Motor neuron (in vitro differentiated cells): ENCODE measurements around the gene TAMM41. TPM values are rescaled to one million over a fixed set of nuclear protein-coding genes. Genes with fewer than 3 reads are reported as not detected.

Experiments used
- ATAC-seq, 8 experiments: fragments of 200-7000 bp; cut with Tn5 transposase; replicated peaks in 6 of 8; 2 replicates each; pipeline ENCODE4 v1.8.0; 2021; ENCODE audit warnings: mild to moderate bottlenecking in 8 of 8, moderate library complexity in 8 of 8
- H3K27ac ChIP-seq, 2 donors: fragments of 250-450 bp; sonication (Bioruptor Pico); 2 replicates each; pipeline ENCODE4 v1.9.0; 2021; ENCODE audit warnings: antibody characterized with exemption in 2 of 2, mild to moderate bottlenecking in 2 of 2, moderate library complexity in 1 of 2
- H3K4me1 ChIP-seq, 2 donors: fragments of 250-450 bp; sonication (Bioruptor Pico); replicated peaks in 1 of 2; 2 replicates each; pipeline ENCODE4 v1.6.1; 2021; ENCODE audit warnings: antibody characterized with exemption in 2 of 2, mild to moderate bottlenecking in 2 of 2, moderate library complexity in 1 of 2
- H3K4me3 ChIP-seq, 5 donors: fragments of 250-450 bp; sonication (Bioruptor Pico); 2 replicates each; pipeline ENCODE4 v1.9.0; 2021; ENCODE audit warnings: antibody characterized with exemption in 5 of 5, mild to moderate bottlenecking in 5 of 5, moderate library complexity in 4 of 5
- WGBS, 10 experiments: fragments of 450-650 bp; shearing (Covaris generic); methylation state at CpG; one replicate each; pipeline ENCODE4 v1.0.0; 2022; 5-methylcytosine and 5-hydroxymethylcytosine counted together
- in situ Hi-C, 9 experiments: fragments of 400-800 bp; cut with MboI; loops; one replicate each; pipeline ENCODE4 v1.15.0; 2021; ENCODE audit warnings: low sequenced_read_pairs in 9 of 9, low pct_unique_long_range_greater_than_20kb in 2 of 9; ENCODE audit not compliant: unreplicated experiment in 9 of 9
- total RNA-seq, 8 experiments: library from RNA; unstranded; fragments of 300-600 nt; gene quantifications; 2 replicates each; pipeline versions ENCODE4 v1.2.3 to v1.2.4, GENCODE V29; 2022

Gene TAMM41
- total RNA-seq, 8 experiments from 2014 or later: 8.8 to 35.0 (median 12.1) TPM

DNA sequence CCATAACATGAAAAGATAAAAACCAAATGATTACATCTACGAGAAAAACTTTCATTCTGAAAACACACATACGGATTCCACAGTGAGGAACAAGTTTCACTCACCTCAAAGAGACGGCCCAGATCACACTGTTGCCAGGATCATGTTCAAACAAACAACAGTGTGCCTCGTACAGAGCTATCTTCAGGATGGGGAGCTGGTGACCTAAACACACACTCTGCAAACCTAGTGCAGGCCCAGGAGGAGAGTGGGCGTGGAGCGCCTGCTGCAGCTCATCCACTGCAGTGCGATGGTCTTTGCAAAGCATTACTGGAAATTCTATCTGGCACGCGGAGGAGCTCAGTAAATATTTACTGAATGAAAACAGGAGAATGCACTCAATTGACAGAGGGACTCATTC, 38.5 kb downstream of the TAMM41 start:
- Histone ChIP-seq H3K4me1 (no peaks in the 10 kb centered on the region), H3K27ac (no peak overlapping the region), H3K4me3 (no peak overlapping the region)
- in situ Hi-C loops: loop anchor here in 4 of 9 experiments (25.0 kb wide), 2 partner anchors 146 to 421 kb away; no protein-coding TSS in a partner anchor
- 37 to 100% (median 98%) methylated on average over 3 to 7 of the region's 9 CpGs; no CpG with 5 or more reads in 2 of the 10 experiments for WGBS, 10 experiments
- ATAC-seq: peak in 2 of 8 experiments; percentile 47 to 60

DNA sequence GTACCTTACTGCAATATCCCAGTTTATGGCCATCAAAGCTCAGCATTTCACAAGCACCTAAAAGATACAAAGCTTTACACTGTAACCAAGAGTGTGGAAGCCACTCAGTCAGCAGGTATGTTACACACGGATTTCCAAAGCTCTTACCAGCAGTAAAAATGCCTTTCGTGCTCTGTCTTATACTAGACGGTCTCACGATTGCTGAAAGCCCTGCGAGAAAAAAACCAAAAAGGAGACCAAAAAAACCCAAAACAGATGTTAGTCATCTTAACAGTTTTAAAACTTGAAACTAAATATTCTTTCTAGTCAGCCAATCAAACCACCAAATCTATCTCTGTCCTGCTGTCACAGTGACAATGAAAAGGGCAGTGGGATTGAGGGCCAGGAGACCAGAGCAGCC, 39.0 kb downstream of the TAMM41 start:
- in situ Hi-C loops: loop anchor here in 4 of 9 experiments (25.0 kb wide), 2 partner anchors 145 to 420 kb away; no protein-coding TSS in a partner anchor
- Histone ChIP-seq H3K4me1 (no peaks in the 10 kb centered on the region), H3K27ac (no peak overlapping the region), H3K4me3 (no peak overlapping the region)
- WGBS, 10 experiments: 20 to 100% (median 81%) methylated on average over 1 to 4 of the region's 5 CpGs; no CpG with 5 or more reads in 4 of the 10 experiments
- ATAC-seq: no peak

DNA sequence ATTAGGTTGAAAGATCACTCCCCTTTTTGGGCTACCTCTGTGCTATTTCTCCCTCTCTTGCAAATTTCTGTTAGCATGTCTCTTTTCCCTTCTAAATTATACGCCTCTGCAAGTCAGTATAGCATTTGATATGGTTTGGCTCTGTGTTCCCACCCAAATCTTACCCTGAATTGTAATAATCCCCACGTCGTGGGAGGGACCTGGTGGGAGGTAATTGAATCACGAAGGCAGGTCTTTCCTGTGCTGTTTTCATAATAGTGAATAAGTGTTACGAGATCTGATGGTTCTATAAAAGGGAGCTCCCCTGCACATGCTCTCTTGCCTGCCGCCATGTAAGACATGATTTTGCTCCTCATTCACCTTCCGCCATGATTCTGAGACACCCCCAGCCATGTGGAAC, 41.0 kb downstream of the TAMM41 start:
- H3K27ac ChIP-seq: no peak overlapping the region
- WGBS, 10 experiments: 85 to 100% (median 97%) methylated on average over 2 to 6 of the region's 7 CpGs; no CpG with 5 or more reads in 1 of the 10 experiments
- no peaks in the 10 kb centered on the region for H3K4me1 ChIP-seq
- no peak overlapping the region for H3K4me3 ChIP-seq
- in situ Hi-C loops: loop anchor here in 4 of 9 experiments (25.0 kb wide), 2 partner anchors 143 to 418 kb away; no protein-coding TSS in a partner anchor
- ATAC-seq: no peak

DNA sequence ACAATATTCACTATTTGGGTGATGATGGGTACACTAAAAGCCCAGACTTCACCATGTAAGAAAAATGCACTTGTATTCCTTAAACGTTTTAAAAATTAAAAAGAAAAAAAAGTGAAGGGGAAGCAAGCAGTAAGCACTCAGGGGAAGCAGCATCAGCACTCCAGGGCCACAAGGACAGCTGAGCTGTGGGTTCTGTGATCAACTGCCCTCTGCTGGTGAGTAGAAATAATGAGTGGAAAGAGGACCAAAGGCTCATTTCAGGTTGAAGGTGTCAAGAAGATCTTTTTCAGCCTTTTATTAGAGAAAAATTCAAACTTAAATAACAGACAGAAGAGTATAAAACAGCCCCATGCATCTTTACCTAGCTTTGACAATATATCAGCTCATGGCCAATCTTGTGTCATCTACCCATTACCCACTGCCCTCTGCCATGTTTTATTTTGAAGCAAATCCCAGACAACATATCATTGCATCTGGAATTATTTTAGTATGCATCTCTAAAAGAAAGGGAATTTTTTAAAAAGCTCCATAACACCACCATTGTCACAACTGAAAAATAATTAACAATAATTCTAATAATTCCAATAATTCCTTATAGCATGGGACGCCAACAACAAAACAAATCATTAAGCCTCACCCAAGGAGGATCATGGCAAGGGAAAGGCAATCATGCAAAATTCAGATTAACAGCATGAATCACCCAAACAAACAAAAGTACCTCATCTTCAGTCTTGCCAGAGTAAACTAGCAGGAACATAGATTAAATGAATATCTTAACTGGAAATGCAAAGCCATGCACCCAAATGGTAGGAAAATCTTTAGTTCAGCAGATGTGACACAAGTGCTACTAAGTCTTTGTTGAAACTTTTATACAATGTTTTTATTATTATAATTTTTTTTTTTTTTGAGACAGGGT, 42.5 kb downstream of the TAMM41 start:
- in situ Hi-C loops: loop anchor here in 4 of 9 experiments (25.0 kb wide), 2 partner anchors 142 to 417 kb away; no protein-coding TSS in a partner anchor
- 0 to 100% (median 46%) methylated on average over 1 to 2 of the region's 2 CpGs for WGBS, 10 experiments
- Histone ChIP-seq H3K27ac (no peak overlapping the region), H3K4me1 (no peaks in the 10 kb centered on the region), H3K4me3 (no peak overlapping the region)
- ATAC-seq: peak in 4 of 8 experiments; percentile 44 to 86 (median 80)

DNA sequence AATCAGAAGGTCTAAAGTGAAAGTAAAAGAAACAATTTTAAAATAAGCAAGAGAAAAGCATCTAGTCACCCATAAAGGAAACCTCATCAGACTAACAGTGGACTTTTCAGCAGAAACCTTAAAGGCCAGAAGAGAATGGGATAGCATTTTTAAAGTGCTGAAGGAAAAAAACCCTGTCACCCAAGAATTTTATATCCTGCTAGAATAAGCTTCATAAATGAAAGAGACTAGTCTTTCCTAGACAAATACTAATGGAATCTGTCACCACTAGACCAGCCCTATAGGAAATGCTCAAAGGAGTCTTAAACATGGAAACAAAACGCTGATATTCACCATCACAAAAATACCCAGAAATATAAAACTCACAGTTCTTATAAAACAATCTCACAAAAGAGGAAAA, 46.9 kb downstream of the TAMM41 start:
- no peak overlapping the region for H3K4me3 ChIP-seq
- in situ Hi-C loops: loop anchor here in 4 of 9 experiments (25.0 kb wide), 2 partner anchors 137 to 412 kb away; no protein-coding TSS in a partner anchor
- H3K4me1 ChIP-seq: no peaks in the 10 kb centered on the region
- 83 to 100% (median 89%) methylated on average over 1 of the region's 1 CpG; no CpG with 5 or more reads in 1 of the 10 experiments for whole genome bisulfite sequencing, 10 experiments
- no peak for ATAC-seq
- no peak overlapping the region for H3K27ac ChIP-seq

DNA sequence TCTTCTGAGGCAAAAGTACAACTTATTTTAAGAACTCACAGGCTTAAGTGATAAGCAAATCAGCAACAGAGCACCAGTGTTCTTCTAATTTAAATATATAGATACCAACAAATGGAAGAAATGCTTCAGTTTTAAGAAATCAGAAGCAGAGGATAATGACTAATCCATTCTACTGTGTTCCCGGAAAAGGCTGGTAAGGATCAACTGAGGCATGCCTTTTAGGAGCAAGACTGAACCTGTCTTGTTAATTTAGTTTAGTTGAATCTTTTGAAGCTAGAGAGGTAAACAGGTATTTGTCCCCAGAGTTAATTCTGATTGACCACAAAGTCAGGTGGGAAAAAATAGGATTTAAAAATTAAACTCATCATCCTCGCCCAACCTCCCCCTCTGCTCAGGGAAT, 51.8 kb downstream of the TAMM41 start:
- Histone ChIP-seq H3K4me1 (no peaks in the 10 kb centered on the region), H3K4me3 (no peak overlapping the region), H3K27ac (no peak overlapping the region)
- no peak for ATAC-seq
- WGBS, 10 experiments: 86 to 100% (median 96%) methylated on average over 1 to 2 of the region's 2 CpGs; no CpG with 5 or more reads in 1 of the 10 experiments
- in situ Hi-C loops: no loop called here

DNA sequence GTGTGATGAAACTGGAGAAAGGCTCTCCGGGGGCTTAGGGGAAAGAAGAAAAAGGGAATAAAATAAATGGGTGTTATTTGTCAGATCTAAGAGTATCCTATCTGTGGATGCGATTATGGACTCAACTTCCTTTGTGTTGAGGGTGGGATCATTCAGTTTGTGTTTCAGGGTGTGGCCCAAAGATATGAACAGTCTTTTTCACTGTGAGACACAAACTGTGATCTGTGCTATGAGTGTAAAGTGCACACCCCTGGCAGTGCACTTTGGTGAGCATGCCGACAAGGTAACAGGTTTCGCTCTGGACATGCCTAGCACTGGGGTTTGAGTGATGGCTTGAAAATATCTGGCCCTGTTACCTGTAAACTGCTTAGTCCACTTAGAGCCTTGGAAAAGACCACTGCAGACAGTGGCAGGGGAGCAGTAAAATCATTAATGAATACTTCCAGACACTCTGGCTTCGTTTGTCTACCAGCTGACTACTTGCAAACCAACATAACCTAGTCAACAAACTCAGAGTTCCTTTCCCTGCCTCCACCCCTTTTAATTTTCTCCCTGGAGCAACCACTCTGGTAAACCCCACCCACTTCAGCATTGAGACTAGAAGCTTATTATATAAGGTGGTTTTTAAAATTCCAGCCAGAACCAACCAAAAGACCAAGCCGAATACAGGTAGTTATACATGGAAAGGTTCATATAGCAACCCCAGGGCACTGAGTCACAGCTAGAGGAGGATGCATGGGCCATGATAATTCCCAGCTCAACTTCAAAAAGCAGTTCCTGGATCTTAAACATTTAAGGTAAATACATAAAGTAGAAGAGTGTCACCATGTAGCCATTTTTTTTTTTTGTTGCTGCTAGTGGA, 55.1 kb downstream of the TAMM41 start:
- H3K4me3 ChIP-seq: no peak overlapping the region
- in situ Hi-C loops: no loop called here
- H3K27ac ChIP-seq: no peak overlapping the region
- H3K4me1 ChIP-seq: no peaks in the 10 kb centered on the region
- ATAC-seq: peak in 2 of 8 experiments; percentile 43 to 87
- 0 to 100% (median 86%) methylated on average over 1 to 4 of the region's 6 CpGs; no CpG with 5 or more reads in 1 of the 10 experiments for whole genome bisulfite sequencing, 10 experiments

DNA sequence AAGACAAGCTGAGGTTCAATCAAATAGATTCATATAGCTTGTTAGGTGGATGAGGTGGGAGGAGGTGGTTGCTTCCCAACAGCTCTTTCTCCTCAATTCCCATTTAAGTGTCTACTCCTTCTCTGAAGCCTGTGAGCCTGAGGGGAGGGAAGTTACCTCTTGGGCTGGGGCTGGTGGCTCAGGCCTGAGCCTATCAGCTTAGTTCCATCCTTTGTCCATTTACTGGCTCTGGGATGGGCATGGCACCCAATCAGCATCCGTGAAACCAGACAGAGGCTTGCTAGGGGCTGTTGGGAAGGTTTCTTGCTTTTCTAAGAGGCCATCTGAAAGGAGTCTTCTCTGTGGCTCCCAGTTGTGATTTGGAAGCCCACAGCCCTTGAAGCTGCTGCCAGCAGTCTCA, 57.3 kb downstream of the TAMM41 start:
- Histone ChIP-seq H3K4me1 (no peaks in the 10 kb centered on the region), H3K27ac (no peak overlapping the region), H3K4me3 (no peak overlapping the region)
- in situ Hi-C loops: no loop called here
- 100% methylated on average over 1 of the region's 1 CpG; no CpG with 5 or more reads in 6 of the 10 experiments for WGBS, 10 experiments
- ATAC-seq: peak in 1 of 8 experiments; percentile 70

DNA sequence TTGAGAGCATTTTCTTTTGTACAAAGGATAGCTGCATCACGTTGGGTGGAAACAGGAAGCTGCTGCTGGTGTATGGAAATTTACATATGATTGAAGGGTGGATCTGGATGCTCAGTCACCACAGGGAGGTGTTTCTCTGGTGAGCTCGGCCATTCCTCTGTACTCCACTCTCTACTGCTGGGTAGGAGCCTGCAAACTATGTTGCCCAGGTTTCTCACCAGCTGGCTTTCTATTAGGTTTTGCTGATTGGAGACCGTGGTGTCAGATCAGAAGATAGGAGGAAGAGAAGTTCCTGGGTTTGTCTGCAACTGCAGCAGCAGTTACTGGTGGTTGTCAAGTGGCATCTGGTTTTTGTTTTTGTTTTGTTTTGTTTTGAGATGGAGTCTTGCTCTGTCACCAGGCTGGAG, 61.7 kb downstream of the TAMM41 start:
- Histone ChIP-seq H3K27ac (no peak overlapping the region), H3K4me1 (no peaks in the 10 kb centered on the region), H3K4me3 (no peak overlapping the region)
- peak in 2 of 8 experiments; percentile 96 to 100 for ATAC-seq
- in situ Hi-C loops: no loop called here
- 20 to 100% (median 59%) methylated on average over 1 to 3 of the region's 3 CpGs; no CpG with 5 or more reads in 2 of the 10 experiments for WGBS, 10 experiments

DNA sequence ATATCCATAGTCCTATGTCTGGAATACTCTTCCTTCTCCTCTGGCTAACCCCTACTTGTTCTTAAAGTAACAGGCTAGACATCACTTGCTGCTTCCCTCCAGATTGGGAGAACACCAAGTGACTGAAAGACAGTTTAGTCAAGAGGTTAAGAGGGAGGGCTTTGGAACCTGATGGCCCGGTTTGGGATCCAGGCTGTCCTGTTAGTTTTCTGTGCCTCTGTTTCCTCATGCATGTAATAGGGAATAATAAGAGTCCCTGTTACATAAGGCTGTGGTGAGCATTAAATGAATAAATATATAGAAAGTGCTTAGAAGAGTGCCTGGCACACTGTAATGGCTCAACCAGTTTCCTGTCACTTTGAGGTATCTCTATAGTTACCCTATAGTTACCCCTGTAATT, 66.3 kb downstream of the TAMM41 start:
- in situ Hi-C loops: no loop called here
- no peak overlapping the region for H3K4me3 ChIP-seq
- 30 to 100% (median 100%) methylated on average over 1 of the region's 1 CpG; no CpG with 5 or more reads in 5 of the 10 experiments for WGBS, 10 experiments
- no peak for ATAC-seq
- no peaks in the 10 kb centered on the region for H3K4me1 ChIP-seq
- H3K27ac ChIP-seq: no peak overlapping the region

DNA sequence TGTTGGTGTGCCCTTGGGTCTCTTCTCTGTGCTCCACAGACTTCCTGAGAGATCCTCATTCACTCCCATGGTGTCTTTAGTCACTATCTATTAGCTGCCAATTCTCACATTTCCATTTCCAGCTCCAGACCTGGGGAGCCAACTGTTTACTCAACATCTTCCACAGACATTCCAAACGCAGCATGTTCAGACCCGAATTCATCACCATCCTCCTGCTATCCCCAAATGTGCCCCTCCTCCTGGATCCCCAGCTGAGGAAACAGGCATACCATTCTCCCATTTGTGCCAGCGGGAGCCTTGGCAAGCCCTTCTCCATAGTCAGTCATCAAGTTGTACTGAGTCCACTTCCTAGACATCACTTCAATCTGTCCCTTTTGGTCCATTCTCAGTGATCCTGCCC, 67.1 kb downstream of the TAMM41 start:
- no peak overlapping the region for H3K27ac ChIP-seq
- no peak for ATAC-seq
- WGBS, 10 experiments: 60 to 90% (median 80%) methylated on average over 1 to 3 of the region's 3 CpGs; no CpG with 5 or more reads in 5 of the 10 experiments
- in situ Hi-C loops: no loop called here
- no peaks in the 10 kb centered on the region for H3K4me1 ChIP-seq
- H3K4me3 ChIP-seq: no peak overlapping the region

DNA sequence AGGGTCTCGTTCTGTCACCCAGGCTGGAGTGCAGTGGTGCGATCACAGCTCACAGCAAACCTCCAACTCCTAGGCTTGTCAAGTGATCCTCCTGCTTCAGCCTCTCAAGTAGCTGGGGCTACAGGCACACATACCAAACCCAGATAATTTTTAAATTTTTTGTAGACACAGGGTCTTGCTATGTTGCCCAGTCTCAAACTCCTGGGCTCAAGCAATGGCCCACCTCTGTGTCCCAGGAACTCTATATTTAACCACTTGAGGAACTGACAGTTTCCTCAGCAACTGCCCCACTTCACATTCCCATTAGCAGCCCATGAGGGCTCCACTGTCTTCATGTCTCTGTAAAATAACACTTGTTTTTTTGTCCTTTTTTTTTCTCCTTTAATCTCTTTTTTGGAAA, 68.4 kb downstream of the TAMM41 start:
- WGBS, 10 experiments: 94 to 100% (median 100%) methylated on average over 1 to 2 of the region's 2 CpGs; no CpG with 5 or more reads in 5 of the 10 experiments
- H3K27ac ChIP-seq: no peak overlapping the region
- in situ Hi-C loops: no loop called here
- no peak overlapping the region for H3K4me3 ChIP-seq
- H3K4me1 ChIP-seq: peaks cover 0 to 5% of the 10 kb centered on the region in 2 donors
- no peak for ATAC-seq
